Adipose tissue (tissue), 3 donors: ENCODE results near the gene ZNF138. TPM values are rescaled to one million over a fixed set of nuclear protein-coding genes. Genes with fewer than 3 reads are reported as not detected.

ENCODE experiments used
- H3K27ac ChIP-seq: one replicate; pipeline ENCODE4 v1.5.1; 2013; ENCODE audit warnings: low read depth, low read length
- WGBS, 3 donors: extraction: QIAGEN DNeasy Blood & Tissue Kit; methylation state at CpG; one replicate each; pipeline ENCODE4 v1.1.7; 2013; 5-methylcytosine and 5-hydroxymethylcytosine counted together
- polyA plus RNA-seq, 3 donors: library from polyadenylated mRNA; stranded (reverse); fragments of 200-250 nt; gene quantifications; one replicate each; pipeline ENCODE4 v1.2.3, GENCODE V29; 2013
- donor health status: healthy with polysubstance abuse.
- donor health status: Bipolar disorder and iron deficiency.
- donor health status: healthy.

Gene ZNF138
- polyA plus RNA-seq, 3 donors, result 2.2 to 2.7 (median 2.7) TPM

GRCh38 chr7:64882341-64883112 lies 88.3 kb downstream of the ZNF138 start:
- 8 to 11% (median 9%) methylated on average over 55 of the region's 55 CpGs for WGBS, 3 donors
- H3K27ac ChIP-seq, result no peak overlapping the region

Other genes with a start within 250 kb of the ZNF138 start
- gene ZNF680, start 231.4 kb upstream of the ZNF138 start, polyA plus RNA-seq, result 1 to 10 TPM; 2.2 to 7.1 (median 3.2) TPM
- gene ZNF107, start 128.3 kb upstream of the ZNF138 start, polyA plus RNA-seq, result 1 to 10 TPM; 1.0 to 1.3 (median 1.1) TPM
- 1 to 10 TPM; 1.1 to 3.9 (median 2.7) TPM for gene ZNF273, start 108.8 kb downstream of the ZNF138 start, polyA plus RNA-seq
- 10 to 100 TPM in 1 of 3 donors, 1 to 10 TPM in 2; 5.2 to 26.5 (median 5.2) TPM for gene ZNF117, start 196.6 kb downstream of the ZNF138 start, polyA plus RNA-seq
- 10 to 100 TPM in 1 of 3 donors, 1 to 10 TPM in 2; 5.4 to 44.7 (median 8.5) TPM for gene ERV3-1, start 212.3 kb downstream of the ZNF138 start, polyA plus RNA-seq